Left hindlimb (tissue), 1 donor: ENCODE data around the gene FLNA.

ENCODE experiments used
- DNase-seq: peaks from one replicate; pipeline ENCODE4 v3.0.0-alpha.2; 2018

Gene FLNA

DNA sequence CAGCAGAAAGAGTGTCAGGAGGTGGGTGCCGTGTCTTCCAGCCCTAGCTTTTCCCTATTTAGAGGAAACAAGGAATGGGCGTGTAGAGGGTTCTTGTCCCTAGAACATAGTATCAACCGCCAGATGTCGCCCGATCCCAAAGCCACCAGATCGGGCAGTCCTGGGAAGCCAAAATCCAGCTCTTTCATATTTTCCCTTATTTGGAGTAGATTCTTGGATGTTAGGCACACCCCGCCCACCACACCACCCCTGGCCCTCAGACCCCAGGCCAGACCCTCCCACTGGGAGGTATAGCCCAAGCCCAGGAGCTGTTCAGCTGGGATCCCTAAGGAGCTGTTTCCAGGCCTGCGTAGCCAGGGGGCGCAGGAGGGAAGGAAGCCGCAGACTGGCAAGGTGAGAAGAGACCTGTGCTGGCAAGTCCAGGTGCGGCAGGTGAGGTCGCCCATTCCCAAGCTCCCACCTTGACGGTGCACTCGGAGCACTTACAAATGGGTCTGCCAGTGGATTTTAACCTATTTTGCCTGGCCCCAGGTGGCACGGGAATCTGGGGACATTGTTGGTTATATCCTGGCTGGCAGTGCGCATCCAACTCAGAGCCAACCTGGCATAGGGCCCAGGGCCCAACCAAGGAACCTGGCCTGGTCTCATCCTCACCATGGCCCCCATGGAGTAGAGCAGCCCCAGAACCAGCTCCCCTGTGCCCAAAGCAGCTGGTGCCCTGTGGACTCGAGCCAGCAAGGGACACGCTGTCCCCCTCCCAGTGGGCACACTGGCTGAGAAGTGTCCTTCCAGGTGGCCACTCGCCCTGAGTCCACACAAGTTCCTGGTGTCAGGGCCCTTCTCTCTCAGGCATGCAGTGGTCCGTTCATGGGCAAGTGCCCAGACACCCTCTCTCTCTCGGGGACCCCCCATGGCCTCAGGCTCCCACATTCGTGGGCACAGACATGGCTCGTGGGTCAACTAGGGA is 811 bp downstream of the FLNA start:
- peak; percentile 82 for DNase-seq

DNA sequence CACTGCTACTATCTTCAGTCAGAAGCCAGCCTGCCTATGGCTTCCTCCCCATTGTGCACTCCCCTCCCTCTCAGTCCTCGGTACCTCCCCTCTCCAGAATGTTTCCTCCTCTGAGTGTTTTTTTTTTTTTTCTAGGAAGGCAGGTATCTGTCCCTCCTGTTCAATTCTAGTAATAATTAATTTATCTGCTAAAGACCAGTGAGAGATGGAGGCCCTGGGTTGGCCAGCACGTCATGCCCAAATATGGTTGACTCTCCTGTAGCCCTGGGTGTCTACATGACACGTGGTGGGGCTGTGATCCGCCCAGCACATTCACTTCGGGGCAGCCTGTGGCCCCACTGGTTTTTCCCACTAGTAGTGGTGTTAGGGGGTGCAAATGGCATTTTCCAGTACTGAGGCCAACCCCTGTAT is 1.8 kb downstream of the FLNA start:
- DNase-seq, result no peak

DNA sequence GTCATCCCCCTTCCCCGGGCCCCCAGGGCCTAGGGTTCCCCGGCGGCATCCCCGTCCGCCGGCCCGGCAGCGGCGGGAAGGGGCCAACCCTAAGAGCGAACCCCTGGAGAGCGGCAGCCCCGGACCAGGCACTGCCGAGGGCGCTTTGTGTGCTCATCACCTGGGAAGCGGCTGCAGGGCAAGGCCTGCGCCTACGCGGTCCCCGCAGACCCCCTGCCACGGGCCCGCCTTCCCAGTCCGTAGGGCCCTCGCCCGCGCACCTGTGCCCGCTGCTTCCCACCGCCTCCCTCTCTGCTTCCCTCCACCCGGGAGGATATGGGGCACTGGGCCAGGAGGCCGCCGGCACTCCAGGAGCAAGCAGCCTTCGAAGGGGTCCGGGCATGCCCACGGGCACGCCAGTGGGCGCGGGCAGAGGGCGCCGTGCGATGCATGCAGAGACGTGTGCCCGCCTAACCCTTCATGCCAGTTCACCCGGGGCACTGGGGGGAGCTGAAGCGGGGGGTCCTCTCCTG is 2.6 kb downstream of the FLNA start:
- no peak for DNase-seq

DNA sequence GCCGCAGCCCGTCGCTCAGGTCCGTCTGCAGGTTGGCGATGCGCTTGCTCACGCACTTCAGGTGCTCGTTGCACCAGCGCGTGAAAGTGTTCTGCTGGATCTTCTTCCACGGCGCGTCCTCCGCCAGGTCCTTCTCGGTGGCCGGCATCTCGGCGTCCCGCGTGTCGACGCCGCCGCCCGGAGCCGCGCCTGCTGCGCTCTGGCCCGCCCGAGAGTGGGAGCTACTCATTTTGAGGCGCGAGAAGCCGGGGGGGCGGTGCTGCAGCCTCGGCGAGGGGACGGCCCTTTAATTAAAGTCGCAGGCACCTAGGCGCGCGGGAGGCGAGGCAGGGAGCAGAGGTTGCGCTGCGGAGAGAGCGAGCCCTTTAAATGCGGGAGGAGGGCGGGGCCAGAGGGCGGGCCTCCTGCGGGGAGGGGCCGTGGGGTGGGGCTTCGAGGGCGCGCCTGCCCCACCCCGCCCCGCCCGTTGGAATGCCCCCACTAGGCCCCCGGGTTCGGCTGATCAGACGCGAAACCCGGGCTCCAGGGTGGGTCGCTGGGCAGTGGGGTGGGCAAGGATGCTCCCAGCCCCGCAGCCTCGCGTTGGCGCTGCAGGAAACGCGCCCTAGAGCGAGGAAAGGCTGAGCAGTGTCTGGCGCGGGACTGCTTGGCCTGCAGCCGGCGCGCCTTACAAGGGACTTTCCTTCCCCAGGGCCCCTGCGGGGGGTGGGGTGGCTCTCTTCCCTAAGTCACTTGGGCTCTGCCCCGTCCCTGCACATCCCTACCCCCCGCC is 3.2 kb downstream of the FLNA start:
- DNase-seq, result peak; percentile 94

DNA sequence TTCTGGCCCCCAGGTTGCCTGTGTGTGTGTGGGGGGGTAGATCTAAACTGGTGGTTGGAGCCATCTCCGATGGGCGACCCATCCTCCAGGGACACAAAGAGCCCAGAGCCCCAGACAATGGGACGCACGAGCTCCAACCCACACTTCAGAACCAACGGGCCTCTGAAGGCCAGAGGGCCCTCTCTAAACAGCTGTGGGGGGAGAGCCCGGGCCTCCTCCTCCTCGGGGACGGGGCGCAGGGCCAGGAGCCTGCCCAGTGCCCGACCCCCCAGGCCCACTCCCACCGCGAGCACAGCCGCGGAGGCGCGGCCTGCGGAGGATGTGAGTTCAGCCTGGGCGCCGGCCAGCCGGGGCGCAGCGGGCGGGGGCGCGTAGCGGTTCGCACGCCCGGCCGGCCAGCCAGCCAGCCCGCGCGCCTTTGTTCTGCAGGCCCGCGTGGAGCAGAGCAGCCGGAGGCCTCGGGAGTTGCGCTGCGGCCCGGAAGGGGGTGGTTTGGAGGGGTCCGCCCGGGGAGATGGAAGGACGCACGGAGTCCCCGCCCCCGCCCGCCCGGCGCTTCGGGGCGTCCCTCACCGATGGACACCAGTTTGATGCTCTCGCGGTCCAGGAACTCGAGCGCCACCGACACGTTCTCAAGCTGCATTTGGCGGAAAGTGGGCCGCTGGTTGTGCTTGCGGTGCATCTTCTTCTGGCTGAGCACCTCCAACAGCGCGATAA is 4.0 kb downstream of the FLNA start:
- DNase-seq, result peak; percentile 62

DNA sequence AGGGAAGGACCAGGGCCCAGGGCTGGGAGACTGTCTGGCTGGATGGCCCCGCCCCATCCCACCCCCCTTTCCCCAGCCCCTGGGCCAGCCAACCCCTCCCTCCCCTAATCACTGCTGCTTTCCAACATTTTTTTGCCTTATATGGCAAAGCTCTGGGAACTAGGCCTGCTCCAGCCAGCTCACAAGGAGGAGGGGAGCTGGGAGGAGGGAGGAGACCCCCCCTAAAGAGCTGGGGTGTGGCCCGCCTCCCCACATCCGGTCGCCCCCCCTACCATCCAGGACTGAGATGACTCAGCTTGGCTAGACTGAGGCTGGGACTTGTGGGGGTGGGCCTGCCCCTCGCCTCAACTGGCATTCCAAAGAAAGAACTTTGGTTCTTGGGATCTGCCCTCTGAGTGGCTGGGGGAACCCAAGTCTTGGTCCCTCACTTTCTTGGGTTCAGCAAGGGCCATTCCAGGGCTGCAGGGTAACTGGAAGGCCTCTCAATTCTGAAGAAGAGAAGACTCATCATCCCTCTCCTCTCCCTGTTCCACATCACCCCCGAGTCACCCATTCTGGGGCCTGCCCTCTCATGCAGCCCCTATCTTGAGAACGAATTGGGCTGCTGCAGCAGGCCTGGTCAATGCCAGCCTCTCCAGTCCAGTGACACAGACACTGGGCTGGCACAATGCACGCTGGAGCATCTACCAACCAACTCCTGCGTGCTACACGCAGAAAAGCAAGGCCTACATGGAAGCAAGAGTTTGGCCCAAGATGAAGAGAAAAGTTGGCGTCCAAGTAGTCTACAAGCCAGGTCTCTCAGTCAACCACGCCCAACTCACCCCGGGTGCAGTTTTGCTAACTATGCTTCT is 4.8 kb downstream of the FLNA start:
- peak; percentile 90 for DNase-seq

DNA sequence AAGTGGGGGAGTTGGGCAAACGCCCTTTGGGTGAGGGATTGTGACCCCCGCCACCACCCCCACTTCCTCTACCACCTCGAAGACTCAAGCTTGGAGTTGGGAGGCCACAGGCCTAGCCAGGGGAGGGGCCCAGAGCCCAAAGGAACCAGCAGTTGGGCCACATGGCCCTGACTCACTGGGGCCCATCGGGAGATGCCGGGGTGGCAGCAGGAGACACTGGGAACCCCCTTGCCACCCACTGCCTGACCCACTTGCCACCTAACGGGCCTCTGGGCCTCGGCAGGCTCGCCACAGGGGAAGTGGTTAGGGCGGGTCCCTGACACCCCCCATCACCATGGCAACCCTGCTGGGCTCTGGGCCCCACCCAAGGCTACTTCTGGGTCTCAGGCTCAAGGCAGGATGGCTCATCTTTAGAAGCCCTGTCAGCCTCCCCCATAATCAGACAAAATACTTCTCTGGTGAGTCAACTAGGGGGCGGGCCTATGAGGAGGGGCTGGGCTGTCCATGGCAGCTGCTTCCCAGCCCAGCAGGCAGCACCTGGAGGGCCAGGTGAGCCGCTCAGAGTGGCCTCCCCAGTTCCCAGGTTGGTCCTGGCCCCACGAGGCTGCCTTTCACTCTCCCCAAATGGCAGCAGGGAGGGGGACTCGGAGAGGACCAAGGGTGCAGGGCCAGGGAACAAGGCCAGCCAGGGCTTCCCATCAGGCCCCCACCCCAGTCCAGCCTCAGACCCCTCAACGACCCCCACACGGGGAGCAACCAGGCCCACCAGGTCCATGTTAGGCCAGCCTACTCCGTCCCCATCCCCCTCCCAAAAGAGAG is 5.6 kb downstream of the FLNA start:
- DNase-seq, result peak; percentile 76

DNA sequence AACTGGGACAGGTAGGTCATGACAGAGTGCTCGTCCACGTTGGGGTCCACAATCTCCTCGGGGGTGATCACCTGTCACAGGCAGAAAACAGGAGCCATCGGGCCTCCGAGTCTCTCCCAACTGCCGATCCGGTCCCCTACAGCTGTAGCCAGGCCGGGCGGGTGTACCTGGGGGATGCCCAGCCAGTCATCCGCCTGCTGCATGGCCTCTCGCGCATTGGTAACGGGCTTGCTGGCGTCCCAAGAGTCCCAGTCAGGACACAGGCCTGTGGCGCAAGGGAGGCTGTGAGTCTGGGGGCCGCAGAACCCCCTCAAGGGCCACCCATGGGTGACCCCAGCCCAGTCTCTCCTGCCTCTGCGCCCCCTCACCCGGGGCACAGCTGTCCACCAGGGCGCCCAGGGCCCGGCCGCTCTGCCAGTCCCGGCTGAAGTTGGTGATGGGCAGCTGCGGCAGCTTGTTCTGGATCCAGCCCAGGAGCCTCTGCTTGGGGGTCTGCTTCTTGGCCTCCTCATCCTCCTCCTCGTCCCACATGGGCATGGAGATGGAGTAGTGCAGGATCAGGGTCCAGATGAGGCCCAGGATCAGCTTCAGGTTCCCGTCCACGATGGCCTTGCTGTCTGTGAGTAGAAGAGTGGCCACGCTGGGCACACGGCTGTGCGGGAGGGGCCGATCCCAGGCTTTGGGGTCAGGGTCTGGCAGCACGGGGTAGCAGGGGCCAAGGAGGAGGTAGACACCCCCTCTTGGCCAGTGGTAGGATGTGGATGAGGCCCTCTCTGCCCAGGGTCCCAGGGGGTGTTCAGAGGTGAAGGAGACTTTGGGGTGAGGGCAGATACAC is 6.7 kb downstream of the FLNA start:
- no peak for DNase-seq

DNA sequence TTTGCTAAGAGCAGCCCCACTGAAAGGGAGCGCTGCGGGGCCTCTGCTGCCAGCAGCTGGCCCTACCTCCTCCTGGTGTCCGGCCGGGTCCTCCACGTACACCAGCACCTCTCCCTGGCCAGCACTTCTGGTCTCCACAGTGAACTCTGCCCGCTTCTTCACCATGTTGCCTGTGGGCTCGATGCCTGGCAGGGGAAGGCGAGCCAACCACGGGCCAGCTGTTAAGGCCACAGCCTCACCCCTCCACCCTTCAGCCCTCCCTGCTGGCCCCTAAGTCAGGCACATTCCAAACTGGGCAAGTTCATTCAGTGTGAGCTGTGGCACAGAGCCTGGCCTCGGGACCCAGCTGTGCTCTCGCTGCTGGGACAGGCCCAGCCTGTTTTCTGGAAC is 7.8 kb downstream of the FLNA start:
- DNase-seq, result no peak

DNA sequence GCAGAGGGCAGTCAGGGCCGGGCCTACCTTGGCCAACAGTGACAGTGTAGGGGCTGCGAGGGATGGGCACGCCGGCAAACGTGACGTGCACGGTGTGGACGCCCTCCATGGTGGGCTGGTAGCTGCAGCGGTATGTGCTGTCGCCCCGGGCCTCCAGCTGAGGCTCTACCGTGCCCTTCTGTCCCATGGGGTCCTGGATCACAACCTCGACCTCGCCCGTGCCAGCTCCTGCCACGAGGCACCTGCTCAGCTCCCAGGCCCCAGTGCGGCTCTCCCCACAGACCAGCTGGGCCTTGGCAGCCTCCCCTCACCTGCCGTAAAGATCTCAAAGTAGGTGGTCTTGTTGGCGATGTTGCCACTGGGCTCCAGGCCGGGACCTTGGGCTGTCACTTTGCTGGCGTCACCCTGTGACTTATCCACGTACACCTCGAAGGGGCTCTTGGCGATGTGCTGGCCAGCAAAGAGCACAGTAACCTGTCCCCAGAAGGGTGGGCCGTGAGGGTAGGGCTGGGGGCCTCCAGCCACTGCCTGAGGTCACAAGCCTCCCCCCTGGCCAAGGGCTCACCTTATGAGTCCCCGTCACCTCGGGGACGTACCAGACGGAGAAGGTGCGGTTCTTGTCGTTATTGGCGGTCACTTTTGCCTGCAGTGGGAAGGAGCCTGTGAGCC is 8.3 kb downstream of the FLNA start:
- DNase-seq, result no peak

DNA sequence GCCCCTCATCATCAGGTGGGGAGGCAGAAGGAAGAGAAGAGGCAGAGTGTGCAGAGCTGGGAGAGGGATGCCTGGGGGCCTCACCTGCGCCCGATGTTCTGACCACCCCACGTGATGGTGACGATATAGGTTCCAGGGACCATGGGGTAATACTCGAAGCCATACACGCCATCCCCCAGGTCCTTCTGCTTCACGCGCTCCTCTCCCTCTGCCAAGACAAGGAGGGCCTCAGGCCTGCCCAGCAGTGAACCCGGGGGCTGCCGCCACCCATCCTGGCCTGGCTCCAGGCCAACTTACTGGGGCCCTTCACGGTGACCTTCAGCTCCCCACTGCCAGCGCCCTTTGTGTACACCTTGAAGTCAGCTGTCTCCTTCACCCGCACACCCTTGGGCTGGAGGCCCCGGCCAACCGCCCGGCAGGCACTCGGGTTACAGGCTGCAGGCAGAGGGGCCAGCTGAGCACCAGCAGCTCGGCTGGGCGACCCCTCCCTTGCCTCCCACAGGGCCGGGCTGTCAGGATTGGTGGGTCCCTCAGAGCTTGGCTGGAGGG is 9.3 kb downstream of the FLNA start:
- DNase-seq, result no peak

DNA sequence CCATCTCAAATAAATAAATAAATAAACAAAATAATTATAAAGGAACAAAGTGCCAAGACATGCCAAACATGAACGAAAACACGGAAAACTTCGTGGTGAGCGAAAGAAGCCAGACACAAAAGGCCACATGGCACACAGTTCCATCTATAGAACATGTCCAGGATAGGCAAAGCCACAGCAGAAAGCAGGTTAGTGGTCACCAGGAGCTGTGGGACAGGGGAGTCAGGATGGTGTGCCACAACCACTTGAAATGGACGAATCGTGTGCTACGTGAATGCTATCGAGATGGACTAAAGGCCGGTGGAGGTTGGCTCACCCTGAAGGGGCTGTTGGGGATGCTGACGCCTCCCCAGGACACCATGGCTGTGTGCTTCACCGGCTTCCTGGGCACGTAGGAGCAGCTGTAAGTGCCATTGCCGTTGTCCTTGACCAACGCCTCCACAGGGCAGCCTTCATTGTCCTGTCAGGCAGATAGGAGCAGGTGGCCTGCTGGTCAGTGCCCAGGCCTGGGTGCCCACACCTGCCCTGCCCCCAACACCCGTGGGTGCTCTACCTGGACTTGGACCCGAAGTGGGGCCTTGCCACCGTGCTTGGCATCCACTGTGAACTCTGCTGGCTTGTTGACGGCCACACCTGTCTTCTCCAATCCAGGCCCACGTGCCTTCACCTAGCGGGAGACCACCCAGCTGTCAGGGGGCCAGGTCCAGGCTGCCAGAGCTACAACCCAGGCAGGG is 10.6 kb downstream of the FLNA start:
- DNase-seq, result no peak

DNA sequence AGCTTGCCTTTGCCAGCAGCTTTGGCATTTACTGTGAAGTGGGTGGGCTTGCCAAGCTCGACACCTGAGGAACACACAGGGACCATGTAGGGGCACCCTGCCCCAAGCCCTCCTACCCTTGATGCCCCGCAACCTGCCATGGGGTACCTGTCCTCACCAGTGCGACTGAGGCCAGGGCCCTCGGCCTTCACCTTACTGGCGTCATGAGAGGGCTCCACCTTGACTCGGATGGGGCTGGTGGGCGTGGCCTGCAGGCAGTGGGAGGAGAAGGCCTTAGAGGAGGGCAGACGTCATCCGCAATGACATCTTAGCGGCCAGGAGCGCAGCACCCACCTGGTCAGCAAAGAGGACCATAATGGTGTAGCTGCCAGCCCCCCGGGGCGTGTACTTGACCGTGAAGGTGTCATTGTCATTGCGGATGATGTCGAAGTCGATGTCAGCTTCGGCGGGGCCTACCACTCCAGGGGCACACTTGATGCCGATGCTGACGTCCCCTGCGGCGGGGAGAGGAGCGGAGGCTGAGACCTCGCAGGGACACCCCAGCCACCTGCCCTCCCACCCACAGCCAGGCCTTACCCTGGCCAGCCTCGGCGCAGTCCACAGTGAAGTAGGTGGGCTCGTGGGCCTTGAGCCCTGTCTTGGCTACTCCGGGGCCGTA is 12.2 kb downstream of the FLNA start:
- DNase-seq, result no peak

DNA sequence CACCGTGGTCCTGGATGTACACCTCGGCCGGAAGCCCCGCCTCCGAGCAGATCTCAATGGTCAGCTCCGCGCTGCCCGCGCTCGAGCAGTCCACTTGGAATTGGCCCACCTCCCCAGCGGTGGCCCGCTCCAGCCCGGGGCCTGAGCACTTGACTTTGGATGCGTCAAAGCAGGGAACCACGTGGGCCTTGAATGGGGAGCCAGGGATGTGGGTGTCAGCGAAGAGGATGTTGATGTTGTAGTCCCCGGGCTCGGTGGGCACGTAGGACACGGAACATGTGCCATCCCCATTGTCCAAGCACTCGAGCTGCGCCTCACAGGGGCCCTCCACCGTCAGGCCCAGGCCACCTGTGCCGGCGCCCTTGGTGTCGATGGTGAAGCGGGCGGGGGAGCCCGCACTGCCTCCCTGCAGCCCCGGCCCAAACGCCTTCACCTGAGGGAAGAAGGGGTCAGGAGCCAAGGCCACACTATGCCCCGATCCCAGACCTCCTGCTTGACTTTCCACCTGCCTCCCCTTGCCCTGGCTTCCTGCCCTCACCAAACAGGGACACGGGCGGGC is 14.2 kb downstream of the FLNA start:
- DNase-seq, result no peak

DNA sequence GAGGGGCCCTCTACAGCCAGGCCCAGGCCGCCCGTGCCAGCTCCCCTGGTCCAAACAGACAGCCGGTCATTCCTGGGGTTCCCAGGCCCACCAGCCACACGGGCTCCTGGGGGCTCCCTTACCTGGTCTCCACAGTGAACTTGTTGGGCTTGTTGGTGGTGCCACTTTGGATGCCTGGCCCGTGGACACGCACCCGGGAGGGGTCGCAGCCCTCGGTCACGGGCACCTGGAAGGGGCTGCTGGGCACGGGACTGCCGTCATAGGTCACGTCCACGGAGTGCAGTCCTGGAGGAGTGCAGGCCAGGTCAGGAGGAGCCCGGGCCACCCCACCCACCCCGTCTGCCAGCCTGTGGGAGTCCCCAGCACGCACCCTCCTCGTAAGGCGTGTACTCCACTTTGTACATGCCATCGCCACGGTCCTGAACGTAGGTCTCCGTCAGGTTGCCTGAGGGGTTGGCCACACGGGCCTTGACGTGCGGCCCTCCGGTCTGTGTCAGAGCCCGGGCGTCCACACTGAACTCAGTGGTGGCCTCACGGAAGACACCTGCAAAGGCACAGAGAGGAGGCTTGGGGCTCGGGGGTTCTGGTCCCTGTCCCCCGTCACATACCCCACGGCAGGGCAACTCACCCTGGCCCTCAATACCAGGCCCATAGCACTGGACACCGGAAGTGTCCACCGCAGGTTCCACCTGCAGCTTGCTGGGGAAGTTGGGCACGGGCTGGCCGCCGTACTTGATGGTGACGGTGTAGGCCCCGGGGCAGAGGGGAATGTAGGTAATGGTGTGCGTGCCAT is 14.9 kb downstream of the FLNA start:
- DNase-seq, result no peak

DNA sequence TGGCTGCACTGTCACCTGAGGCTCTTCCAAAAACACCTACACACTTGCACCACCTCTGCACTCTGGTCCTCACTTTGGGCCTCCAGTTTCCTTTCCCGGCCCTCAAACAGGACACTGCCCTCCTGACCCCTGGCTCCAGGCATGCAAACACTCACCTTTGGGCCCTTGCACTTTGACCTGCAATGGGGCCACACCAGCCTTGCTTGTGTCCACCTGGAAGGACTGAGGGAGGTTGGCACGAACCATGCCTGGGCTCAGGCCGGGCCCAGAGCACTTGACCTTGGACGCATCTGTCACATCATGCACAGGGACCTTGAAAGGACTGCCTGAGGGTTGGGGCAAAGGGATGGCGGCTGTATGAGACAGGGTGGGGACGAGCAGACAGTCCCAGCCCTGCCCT is 15.6 kb downstream of the FLNA start:
- DNase-seq, result no peak

DNA sequence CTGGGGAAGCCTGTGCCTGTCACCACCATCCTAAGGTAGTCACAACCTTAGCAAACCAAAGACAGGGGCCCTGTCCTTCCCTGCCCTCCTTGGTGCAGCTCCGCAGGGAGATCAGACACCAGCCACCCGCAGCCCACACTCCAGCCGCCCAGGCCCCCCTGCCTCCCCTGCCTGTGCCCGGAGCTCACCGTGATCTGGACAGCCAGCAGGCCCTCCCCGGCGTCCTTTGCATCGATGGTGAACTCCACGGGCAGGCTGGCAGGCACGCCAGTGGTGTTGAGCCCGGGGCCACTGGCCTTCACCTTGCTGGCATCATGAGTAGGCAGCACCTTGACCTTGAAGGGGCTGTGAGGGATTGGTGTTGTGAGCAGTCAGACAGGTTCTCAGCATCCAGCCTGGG is 16.4 kb downstream of the FLNA start:
- no peak for DNase-seq
